Small intestine (tissue), 7 donors: ENCODE measurements around the gene USP54. TPM values are rescaled to one million over a fixed set of nuclear protein-coding genes. Genes with fewer than 3 reads are reported as not detected.
A peak's percentile ranks its signal among the peaks of the same experiment; 100 is the strongest.

Experiments used
- DNase-seq, 2 donors: peaks; one replicate each; pipeline versions ENCODE4 v3.0.0 to v3.0.0-alpha.2; 2013
- FAIRE-seq: peaks from 2 replicates; lab custom pipeline; 2012; peaks lifted over from hg19 to GRCh38; lab: Jason Lieb, UNC
- H3K27ac ChIP-seq, 3 donors: one replicate each; pipeline ENCODE4 v1.5.1; 2013; ENCODE audit warnings: low read length in 2 of 3, mild to moderate bottlenecking in 2 of 3, control low read depth in 1 of 3, inconsistent platforms in 1 of 3, low read depth in 1 of 3, moderate library complexity in 1 of 3
- H3K27me3 ChIP-seq, 3 donors: one replicate each; pipeline ENCODE4 v1.6.1; 2013; ENCODE audit warnings: low read length in 3 of 3, inconsistent platforms in 1 of 3; ENCODE audit not compliant: control insufficient read depth in 3 of 3, insufficient read depth in 3 of 3
- H3K36me3 ChIP-seq, 3 donors: one replicate each; pipeline ENCODE4 v1.6.1; 2013; ENCODE audit warnings: low read length in 3 of 3, inconsistent platforms in 1 of 3, low read depth in 1 of 3, mild to moderate bottlenecking in 1 of 3, moderate library complexity in 1 of 3; ENCODE audit not compliant: control insufficient read depth in 3 of 3, insufficient read depth in 2 of 3
- H3K4me1 ChIP-seq, 3 donors: one replicate each; pipeline ENCODE4 v1.6.1; 2013; ENCODE audit warnings: low read length in 2 of 3, inconsistent platforms in 1 of 3, low read depth in 1 of 3, mild to moderate bottlenecking in 1 of 3, moderate library complexity in 1 of 3; ENCODE audit not compliant: control insufficient read depth in 3 of 3, insufficient read depth in 2 of 3
- H3K4me3 ChIP-seq, 3 donors: one replicate each; pipeline ENCODE4 v1.5.1; 2013; ENCODE audit warnings: low read length in 3 of 3, control low read depth in 1 of 3, inconsistent platforms in 1 of 3, low read depth in 1 of 3, mild to moderate bottlenecking in 1 of 3, moderate library complexity in 1 of 3
- H3K9me3 ChIP-seq, 2 donors: one replicate each; pipeline ENCODE4 v1.6.1; 2013; ENCODE audit warnings: low read depth in 1 of 2, low read length in 1 of 2; ENCODE audit not compliant: control insufficient read depth in 2 of 2, insufficient read depth in 1 of 2
- WGBS, 3 donors: extraction: QIAGEN DNeasy Blood & Tissue Kit; methylation state at CpG; one replicate each; pipeline ENCODE4 v1.1.7; 2013; 5-methylcytosine and 5-hydroxymethylcytosine counted together
- polyA plus RNA-seq, 4 donors: library from polyadenylated mRNA; stranded (reverse) in 3 of 4; unstranded in 1 of 4; fragments of 200-250 nt in 3 of 4; fragments of 120-200 nt in 1 of 4; gene quantifications; one replicate each; pipeline versions ENCODE4 v1.2.1 to v1.2.3, GENCODE V29; 2013
- donor health status: healthy with polysubstance abuse.
- donor health status: control.
- donor health status: control.
- donor health status: Bipolar disorder and iron deficiency.
- donor health status: healthy.

USP54 gene
- polyA plus RNA-seq, 4 donors = 2.4 to 44.8 (median 9.3) TPM

- no peak for DNase-seq
- Histone ChIP-seq H3K36me3 (peaks cover 0 to 35% (median 4%) of the 10 kb centered on the region in 3 donors), H3K9me3 (no peaks in the 10 kb centered on the region), H3K4me3 (no peak overlapping the region), H3K27me3 (no peaks in the 10 kb centered on the region), H3K27ac (no peak overlapping the region), H3K4me1 (no peaks in the 10 kb centered on the region)
- WGBS, 3 donors = 70 to 76% (median 71%) methylated on average over 2 of the region's 2 CpGs
- no peak for FAIRE-seq
Measured at GRCh38 chr10:73537288-73537687, 53.9 kb downstream of the USP54 start.

GRCh38 chr10:73534857-73535256, 56.3 kb downstream of the USP54 start:
- DNase-seq (no peak), FAIRE-seq (no peak)
- Histone ChIP-seq H3K4me1 (no peaks in the 10 kb centered on the region), H3K36me3 (peaks cover 0 to 22% (median 0%) of the 10 kb centered on the region in 3 donors), H3K9me3 (no peaks in the 10 kb centered on the region), H3K4me3 (no peak overlapping the region), H3K27ac (no peak overlapping the region), H3K27me3 (no peaks in the 10 kb centered on the region)
- 90 to 92% (median 90%) methylated on average over 1 of the region's 1 CpG for WGBS, 3 donors

GRCh38 chr10:73529089-73529832, 61.9 kb downstream of the USP54 start:
- H3K36me3 ChIP-seq = peaks cover 0 to 21% (median 0%) of the 10 kb centered on the region in 3 donors
- H3K27ac ChIP-seq = no peak overlapping the region
- no peaks in the 10 kb centered on the region for H3K27me3 ChIP-seq
- H3K9me3 ChIP-seq = no peaks in the 10 kb centered on the region
- peak; percentile 79 to 86 for DNase-seq
- no peak overlapping the region for H3K4me3 ChIP-seq
- no peak for FAIRE-seq
- H3K4me1 ChIP-seq = peaks cover 0 to 4% (median 0%) of the 10 kb centered on the region in 3 donors
- WGBS, 3 donors = 93 to 98% (median 96%) methylated on average over 5 of the region's 5 CpGs

- 91 to 96% (median 94%) methylated on average over 1 of the region's 1 CpG for WGBS, 3 donors
- FAIRE-seq = no peak
- H3K36me3 ChIP-seq = peaks cover 0 to 34% (median 2%) of the 10 kb centered on the region in 3 donors
Measured at GRCh38 chr10:73522263-73522662, 68.9 kb downstream of the USP54 start.

GRCh38 chr10:73519336-73519735, 71.8 kb downstream of the USP54 start:
- no peak for FAIRE-seq

More at GRCh38 chr10:73522263-73522662, 68.9 kb downstream of the USP54 start:
- Histone ChIP-seq H3K9me3 (no peaks in the 10 kb centered on the region), H3K27ac (no peak overlapping the region), H3K27me3 (no peaks in the 10 kb centered on the region), H3K4me1 (no peaks in the 10 kb centered on the region), H3K4me3 (no peak overlapping the region)
- DNase-seq = no peak

GRCh38 chr10:73517166-73517888, 73.8 kb downstream of the USP54 start:
- no peaks in the 10 kb centered on the region for H3K9me3 ChIP-seq
- no peak for FAIRE-seq
- no peaks in the 10 kb centered on the region for H3K4me1 ChIP-seq
- H3K27ac ChIP-seq = no peak overlapping the region
- no peak for DNase-seq
- WGBS, 3 donors = 91 to 96% (median 92%) methylated on average over 4 of the region's 4 CpGs
- H3K36me3 ChIP-seq = peaks cover 3 to 47% (median 8%) of the 10 kb centered on the region in 3 donors
- no peaks in the 10 kb centered on the region for H3K27me3 ChIP-seq
- no peak overlapping the region for H3K4me3 ChIP-seq

More at GRCh38 chr10:73519336-73519735, 71.8 kb downstream of the USP54 start:
- H3K27ac ChIP-seq = no peak overlapping the region
- no peak overlapping the region for H3K4me3 ChIP-seq
- no peak for DNase-seq
- H3K27me3 ChIP-seq = no peaks in the 10 kb centered on the region
- 90 to 96% (median 95%) methylated on average over 3 of the region's 3 CpGs for whole genome bisulfite sequencing, 3 donors
- peaks cover 3 to 43% (median 8%) of the 10 kb centered on the region in 3 donors for H3K36me3 ChIP-seq
- H3K9me3 ChIP-seq = no peaks in the 10 kb centered on the region
- H3K4me1 ChIP-seq = no peaks in the 10 kb centered on the region

GRCh38 chr10:73512207-73512743, 78.9 kb downstream of the USP54 start:
- Histone ChIP-seq H3K4me1 (no peaks in the 10 kb centered on the region), H3K4me3 (no peak overlapping the region), H3K9me3 (no peaks in the 10 kb centered on the region), H3K27me3 (no peaks in the 10 kb centered on the region), H3K36me3 (peaks cover 1 to 40% (median 8%) of the 10 kb centered on the region in 3 donors), H3K27ac (no peak overlapping the region)
- WGBS, 3 donors = 96 to 98% (median 98%) methylated on average over 4 of the region's 4 CpGs
- DNase-seq = no peak
- FAIRE-seq = no peak

GRCh38 chr10:73509695-73510094, 81.4 kb downstream of the USP54 start:
- H3K36me3 ChIP-seq = peaks cover 0 to 32% (median 2%) of the 10 kb centered on the region in 3 donors
- no peak overlapping the region for H3K4me3 ChIP-seq
- no peaks in the 10 kb centered on the region for H3K4me1 ChIP-seq
- FAIRE-seq = no peak
- H3K9me3 ChIP-seq = no peaks in the 10 kb centered on the region
- H3K27me3 ChIP-seq = no peaks in the 10 kb centered on the region
- DNase-seq = no peak
- WGBS, 3 donors = 83 to 93% (median 91%) methylated on average over 5 of the region's 5 CpGs
- no peak overlapping the region for H3K27ac ChIP-seq
